Measurements from ENCODE around the gene ZC3H4.
A peak's percentile ranks its signal among the peaks of the same experiment; 100 is the strongest.

Gene ZC3H4

DNA sequence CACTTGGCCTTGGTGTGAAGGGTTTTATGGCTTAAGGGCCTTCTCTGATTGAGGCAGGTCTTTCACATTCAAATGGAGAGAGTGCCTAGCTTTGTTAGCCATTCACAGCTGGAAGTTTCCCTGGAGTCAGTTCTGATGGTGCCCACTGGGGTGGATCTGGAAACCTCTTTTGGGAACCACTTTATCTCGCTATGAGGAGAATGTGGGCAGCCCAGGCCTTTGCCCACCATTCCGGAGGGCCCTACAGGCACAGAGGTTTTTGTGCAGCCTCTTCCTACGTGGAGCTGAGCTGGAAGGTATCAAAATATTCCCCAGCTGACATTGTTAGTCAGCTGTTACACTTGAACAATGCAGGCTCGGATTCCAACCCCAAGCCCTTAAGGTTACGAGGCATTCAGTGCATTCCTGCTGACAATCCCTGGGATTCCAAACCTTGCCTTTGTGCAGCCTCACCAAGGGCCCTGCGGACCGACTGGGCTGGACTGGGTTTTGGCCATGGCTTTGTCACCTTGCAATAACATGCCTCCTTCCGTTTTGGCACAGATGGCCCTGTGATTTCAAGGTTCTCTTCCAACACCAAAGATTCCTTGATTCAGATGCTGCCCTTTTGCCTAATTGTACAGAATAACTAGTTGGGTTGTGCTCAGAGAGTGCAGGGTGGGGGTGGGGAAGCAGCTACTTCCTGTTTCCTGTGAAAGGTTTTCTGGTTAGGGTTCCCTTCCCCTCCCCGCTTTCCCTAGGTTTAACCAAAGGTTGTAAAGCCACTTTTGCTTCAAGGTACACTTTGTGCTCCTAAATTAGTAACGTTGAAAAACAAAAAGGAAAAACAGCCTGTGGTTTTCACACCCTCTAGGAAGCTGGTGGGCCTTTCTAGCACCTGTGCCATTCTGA is 44.1 kb upstream of the ZC3H4 start:
- Histone ChIP-seq H3K4me1 (ENCODE audit: control insufficient read depth in 1 of 2, insufficient read depth in 2 of 2, low read length in 2 of 2) (peaks cover 16 to 25% of the 10 kb centered on the region in 2 experiments), H3K18ac (ENCODE audit: low read length) (peak overlapping the region; percentile 21), H3K4me3 (ENCODE audit: low read depth, low read length) (no peak overlapping the region), H2BK120ac (ENCODE audit: insufficient read depth, low read length, poor library complexity) (peak overlapping the region; percentile 67), H3K27ac (ENCODE audit: low read depth, low read length) (peak overlapping the region; percentile 91), H2BK12ac (ENCODE audit: low read length) (peak overlapping the region; percentile 55), H4K91ac (ENCODE audit: low read depth, low read length) (peak overlapping the region; percentile 87), H3K4me2 (ENCODE audit: low read length) (peak overlapping the region; percentile 49), H4K12ac (ENCODE audit: low read depth, low read length) (no peak overlapping the region), H3K4ac (ENCODE audit: low read depth, low read length) (no peak overlapping the region), H3K79me1 (ENCODE audit: low read length) (peaks cover 22% of the 10 kb centered on the region), H3K36me3 (ENCODE audit: control insufficient read depth in 1 of 2, insufficient read depth in 2 of 2, low read length in 2 of 2) (peaks cover 24% of the 10 kb centered on the region in 2 experiments), H3K14ac (ENCODE audit: low read length) (peak overlapping the region; percentile 33), H3K79me2 (ENCODE audit: control insufficient read depth, insufficient read depth, low read length, poor library complexity) (peaks cover 6% of the 10 kb centered on the region), H2BK5ac (ENCODE audit: low read depth, low read length, poor library complexity) (peak overlapping the region; percentile 80), H4K8ac (ENCODE audit: low read depth, low read length) (peak overlapping the region; percentile 67), H2AK5ac (ENCODE audit: low read length) (peak overlapping the region; percentile 25), H3K27me3 (ENCODE audit: insufficient read depth, low read length) (no peaks in the 10 kb centered on the region), H3K9ac (ENCODE audit: low read length) (no peak overlapping the region), H3K9me3 (ENCODE audit: insufficient read depth, low read depth, low read length) (no peaks in the 10 kb centered on the region), H3K23ac (ENCODE audit: low read length) (no peak overlapping the region), H2AFZ (ENCODE audit: insufficient read depth, low read length, poor library complexity) (no peak overlapping the region)
- WGBS (ENCODE audit: extremely low coverage, insufficient coverage, insufficient read length), result no CpG with 5 or more reads among the region's 10 CpGs
- peak; percentile 83 to 90 for DNase-seq

DNA sequence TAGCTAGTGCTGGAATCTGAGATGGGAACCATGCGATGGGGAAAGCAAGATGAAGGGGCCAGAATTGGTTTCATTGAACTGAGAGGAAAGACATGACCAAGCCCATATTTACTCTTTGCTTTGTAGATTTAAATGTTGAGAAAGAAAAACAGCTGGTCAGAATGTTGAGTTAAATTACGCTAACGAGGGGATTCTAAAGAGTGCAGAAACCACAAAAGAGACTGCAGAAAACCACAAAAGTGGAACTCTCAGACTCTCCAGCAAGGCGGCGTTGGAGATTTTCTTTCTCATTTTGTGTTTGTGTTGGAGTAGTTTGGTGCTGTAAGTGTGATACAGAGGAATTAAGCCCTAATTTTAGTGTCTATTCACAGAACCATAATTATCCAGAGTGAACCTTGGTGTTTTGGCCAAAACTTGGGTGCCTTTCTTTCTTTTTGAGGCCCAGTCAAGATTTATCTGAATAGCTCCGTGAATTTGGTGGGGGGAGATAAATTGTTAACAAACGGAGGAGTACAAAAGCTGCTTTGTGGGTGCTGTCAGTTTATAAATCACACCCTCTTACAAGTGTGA is 43.4 kb upstream of the ZC3H4 start:
- Histone ChIP-seq H3K9me3 (ENCODE audit: insufficient read depth, low read depth, low read length) (no peaks in the 10 kb centered on the region), H3K18ac (ENCODE audit: low read length) (no peak overlapping the region), H2BK5ac (ENCODE audit: low read depth, low read length, poor library complexity) (peak overlapping the region; percentile 58), H3K79me2 (ENCODE audit: control insufficient read depth, insufficient read depth, low read length, poor library complexity) (peaks cover 6% of the 10 kb centered on the region), H3K4me3 (ENCODE audit: low read depth, low read length) (no peak overlapping the region), H3K27me3 (ENCODE audit: insufficient read depth, low read length) (no peaks in the 10 kb centered on the region), H4K12ac (ENCODE audit: low read depth, low read length) (no peak overlapping the region), H2AFZ (ENCODE audit: insufficient read depth, low read length, poor library complexity) (no peak overlapping the region), H4K8ac (ENCODE audit: low read depth, low read length) (no peak overlapping the region), H3K23ac (ENCODE audit: low read length) (no peak overlapping the region), H2AK5ac (ENCODE audit: low read length) (no peak overlapping the region), H3K4me1 (ENCODE audit: control insufficient read depth in 1 of 2, insufficient read depth in 2 of 2, low read length in 2 of 2) (peaks cover 16 to 27% of the 10 kb centered on the region in 2 experiments), H2BK120ac (ENCODE audit: insufficient read depth, low read length, poor library complexity) (peak overlapping the region; percentile 35), H3K27ac (ENCODE audit: low read depth, low read length) (peak overlapping the region; percentile 91), H3K14ac (ENCODE audit: low read length) (peak overlapping the region; percentile 33), H3K4me2 (ENCODE audit: low read length) (peak overlapping the region; percentile 49), H3K79me1 (ENCODE audit: low read length) (peaks cover 24% of the 10 kb centered on the region), H3K36me3 (ENCODE audit: control insufficient read depth in 1 of 2, insufficient read depth in 2 of 2, low read length in 2 of 2) (peaks cover 23 to 24% of the 10 kb centered on the region in 2 experiments), H3K4ac (ENCODE audit: low read depth, low read length) (no peak overlapping the region), H2BK12ac (ENCODE audit: low read length) (peak overlapping the region; percentile 55), H3K9ac (ENCODE audit: low read length) (no peak overlapping the region), H4K91ac (ENCODE audit: low read depth, low read length) (peak overlapping the region; percentile 48)
- DNase-seq, result no peak
- no CpG with 5 or more reads among the region's 7 CpGs for WGBS (ENCODE audit: extremely low coverage, insufficient coverage, insufficient read length)

DNA sequence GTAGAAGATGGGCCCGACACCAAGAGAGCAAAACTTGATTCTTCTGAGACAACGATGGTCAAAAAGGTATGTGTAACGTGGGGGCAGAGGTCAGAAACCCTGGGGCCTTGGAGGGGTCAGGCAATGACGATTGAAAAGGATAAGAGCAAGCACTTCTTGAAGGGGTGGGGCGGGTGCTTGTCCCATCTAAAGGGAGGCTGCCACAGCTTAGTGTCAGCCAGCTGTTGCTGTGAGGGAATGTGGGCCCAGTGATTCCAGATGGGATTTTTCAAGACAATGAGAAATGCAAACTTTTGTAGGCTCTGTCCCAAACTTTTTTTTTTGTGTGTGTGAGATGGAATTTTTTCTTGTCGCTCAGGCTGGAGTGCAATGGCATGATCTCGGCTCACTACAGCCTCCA is 41.6 kb upstream of the ZC3H4 start:
- Histone ChIP-seq H3K4me1 (ENCODE audit: control insufficient read depth in 1 of 2, insufficient read depth in 2 of 2, low read length in 2 of 2) (peaks cover 19 to 31% of the 10 kb centered on the region in 2 experiments), H3K4me2 (ENCODE audit: low read length) (no peak overlapping the region), H4K91ac (ENCODE audit: low read depth, low read length) (no peak overlapping the region), H2AFZ (ENCODE audit: insufficient read depth, low read length, poor library complexity) (no peak overlapping the region), H3K36me3 (ENCODE audit: control insufficient read depth in 1 of 2, insufficient read depth in 2 of 2, low read length in 2 of 2) (peaks cover 25 to 32% of the 10 kb centered on the region in 2 experiments), H3K14ac (ENCODE audit: low read length) (no peak overlapping the region), H4K8ac (ENCODE audit: low read depth, low read length) (no peak overlapping the region), H2AK5ac (ENCODE audit: low read length) (no peak overlapping the region), H4K12ac (ENCODE audit: low read depth, low read length) (no peak overlapping the region), H3K9ac (ENCODE audit: low read length) (no peak overlapping the region), H3K4ac (ENCODE audit: low read depth, low read length) (no peak overlapping the region), H3K79me1 (ENCODE audit: low read length) (peaks cover 26% of the 10 kb centered on the region), H2BK5ac (ENCODE audit: low read depth, low read length, poor library complexity) (no peak overlapping the region), H2BK120ac (ENCODE audit: insufficient read depth, low read length, poor library complexity) (no peak overlapping the region), H3K4me3 (ENCODE audit: low read depth, low read length) (no peak overlapping the region), H3K18ac (ENCODE audit: low read length) (no peak overlapping the region), H2BK12ac (ENCODE audit: low read length) (no peak overlapping the region), H3K27me3 (ENCODE audit: insufficient read depth, low read length) (no peaks in the 10 kb centered on the region), H3K9me3 (ENCODE audit: insufficient read depth, low read depth, low read length) (no peaks in the 10 kb centered on the region), H3K79me2 (ENCODE audit: control insufficient read depth, insufficient read depth, low read length, poor library complexity) (peaks cover 6% of the 10 kb centered on the region), H3K27ac (ENCODE audit: low read depth, low read length) (no peak overlapping the region), H3K23ac (ENCODE audit: low read length) (no peak overlapping the region)
- WGBS (ENCODE audit: extremely low coverage, insufficient coverage, insufficient read length), result no CpG with 5 or more reads among the region's 7 CpGs
- DNase-seq, result no peak

DNA sequence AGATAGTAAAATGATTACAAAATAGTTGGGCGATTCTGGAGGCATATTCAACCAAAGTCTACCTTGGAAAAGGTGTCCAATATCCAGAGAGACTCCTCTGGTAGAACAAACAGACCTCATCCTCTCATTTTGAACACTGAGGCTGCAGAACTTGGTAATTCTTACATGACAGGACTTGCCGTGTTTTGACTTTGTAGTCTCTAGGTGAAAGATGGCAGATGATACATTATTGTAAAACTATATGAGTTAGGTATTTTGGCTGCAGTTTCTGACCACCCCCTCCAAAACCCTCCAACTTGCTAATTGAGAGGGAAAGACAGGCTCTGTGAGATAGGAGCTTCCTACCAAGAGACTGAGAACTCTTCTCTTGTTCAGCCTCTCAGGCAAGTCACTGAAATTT is 39.7 kb upstream of the ZC3H4 start:
- H3K14ac ChIP-seq (ENCODE audit: low read length), result no peak overlapping the region
- no peak overlapping the region for H4K12ac ChIP-seq (ENCODE audit: low read depth, low read length)
- H2AK5ac ChIP-seq (ENCODE audit: low read length), result no peak overlapping the region
- no peak overlapping the region for H3K4me3 ChIP-seq (ENCODE audit: low read depth, low read length)
- H3K9me3 ChIP-seq (ENCODE audit: insufficient read depth, low read depth, low read length), result no peaks in the 10 kb centered on the region
- peak overlapping the region; percentile 54 for H2BK5ac ChIP-seq (ENCODE audit: low read depth, low read length, poor library complexity)
- peaks cover 26 to 31% of the 10 kb centered on the region in 2 experiments for H3K36me3 ChIP-seq (ENCODE audit: control insufficient read depth in 1 of 2, insufficient read depth in 2 of 2, low read length in 2 of 2)
- peak overlapping the region; percentile 27 for H3K4ac ChIP-seq (ENCODE audit: low read depth, low read length)
- H3K4me2 ChIP-seq (ENCODE audit: low read length), result no peak overlapping the region
- H3K27me3 ChIP-seq (ENCODE audit: insufficient read depth, low read length), result no peaks in the 10 kb centered on the region
- peak overlapping the region; percentile 46 for H3K27ac ChIP-seq (ENCODE audit: low read depth, low read length)
- no peak overlapping the region for H2BK12ac ChIP-seq (ENCODE audit: low read length)
- no peak overlapping the region for H3K23ac ChIP-seq (ENCODE audit: low read length)
- peaks cover 21% of the 10 kb centered on the region for H3K79me1 ChIP-seq (ENCODE audit: low read length)
- no peak overlapping the region for H3K18ac ChIP-seq (ENCODE audit: low read length)
- H4K91ac ChIP-seq (ENCODE audit: low read depth, low read length), result no peak overlapping the region
- no peak overlapping the region for H2AFZ ChIP-seq (ENCODE audit: insufficient read depth, low read length, poor library complexity)
- peaks cover 14 to 26% of the 10 kb centered on the region in 2 experiments for H3K4me1 ChIP-seq (ENCODE audit: control insufficient read depth in 1 of 2, insufficient read depth in 2 of 2, low read length in 2 of 2)
- no peak overlapping the region for H4K8ac ChIP-seq (ENCODE audit: low read depth, low read length)
- H3K9ac ChIP-seq (ENCODE audit: low read length), result no peak overlapping the region
- H3K79me2 ChIP-seq (ENCODE audit: control insufficient read depth, insufficient read depth, low read length, poor library complexity), result peaks cover 3% of the 10 kb centered on the region
- WGBS (ENCODE audit: extremely low coverage, insufficient coverage, insufficient read length), result no CpG with 5 or more reads among the region's 2 CpGs
- no peak for DNase-seq
- peak overlapping the region; percentile 31 for H2BK120ac ChIP-seq (ENCODE audit: insufficient read depth, low read length, poor library complexity)

Data from trophoblast cell (in vitro differentiated cells and primary cell).